NCI-H1694 (cell line): ENCODE measurements around the gene HBE1.
"Not testable (repeated sequence)": the region's sequence is repeated elsewhere in the genome, so short reads cannot be mapped to it uniquely, and the experiment has no call there.

Experiments used
- DNase-seq: peaks from one replicate; lab custom pipeline; 2025; lab: John Stamatoyannopoulos, UW

Gene HBE1

GRCh38 chr11:5285703-5286340 lies 16.1 kb upstream of the HBE1 start:
- DNase-seq, result no peak

- no peak for DNase-seq
Measured at GRCh38 chr11:5284637-5285036, 14.9 kb upstream of the HBE1 start.

GRCh38 chr11:5283882-5284281 lies 14.1 kb upstream of the HBE1 start:
- DNase-seq, result no peak

- no peak for DNase-seq
Measured at GRCh38 chr11:5283086-5283485, 13.3 kb upstream of the HBE1 start.

- DNase-seq, result no peak
Measured at GRCh38 chr11:5282628-5283027, 12.9 kb upstream of the HBE1 start.

GRCh38 chr11:5281596-5281995 lies 11.9 kb upstream of the HBE1 start:
- no peak for DNase-seq

GRCh38 chr11:5280582-5281102 lies 10.9 kb upstream of the HBE1 start:
- DNase-seq, result no peak

GRCh38 chr11:5279471-5280090 lies 9.8 kb upstream of the HBE1 start:
- DNase-seq, result no peak

GRCh38 chr11:5277807-5278382 lies 8.2 kb upstream of the HBE1 start:
- no peak for DNase-seq

- DNase-seq, result no peak
Measured at GRCh38 chr11:5276697-5277096, 7.0 kb upstream of the HBE1 start.

- no peak for DNase-seq
Measured at GRCh38 chr11:5275369-5276110, 5.8 kb upstream of the HBE1 start.

- no peak for DNase-seq
Measured at GRCh38 chr11:5274395-5274794, 4.7 kb upstream of the HBE1 start.

GRCh38 chr11:5272395-5273017 lies 2.8 kb upstream of the HBE1 start:
- no peak for DNase-seq

- DNase-seq, result no peak
Measured at GRCh38 chr11:5267033-5267563, 2.6 kb downstream of the HBE1 start.

- no peak for DNase-seq
Measured at GRCh38 chr11:5266609-5267008, 3.1 kb downstream of the HBE1 start.

- DNase-seq, result no peak
Measured at GRCh38 chr11:5265832-5266231, 3.9 kb downstream of the HBE1 start.

GRCh38 chr11:5258543-5259262 lies 11.0 kb downstream of the HBE1 start:
- no peak for DNase-seq

- no peak for DNase-seq
Measured at GRCh38 chr11:5257296-5257695, 12.4 kb downstream of the HBE1 start.

- not testable (repeated sequence) for DNase-seq
Measured at GRCh38 chr11:5254646-5255413, 14.9 kb downstream of the HBE1 start, which contains the start of gene HBG2. TSS of gene HBG2 (minus strand) at chr11:5254781. CDS start at chr11:5254728, 53 bp downstream.

GRCh38 chr11:5254023-5254422 lies 15.7 kb downstream of the HBE1 start:
- DNase-seq, result not testable (repeated sequence)
